HUES64 (cell line): ENCODE measurements around the gene WIZ.

Source experiments
- H3K27ac ChIP-seq: 2 replicates; pipeline ENCODE4 v1.7.0; 2013; ENCODE audit warnings: low read depth, low read length, inconsistent platforms
- H3K27me3 ChIP-seq: 2 replicates; pipeline ENCODE4 v1.6.1; 2013; ENCODE audit warnings: mild to moderate bottlenecking, low read length; ENCODE audit not compliant: insufficient read depth
- H3K36me3 ChIP-seq: 2 replicates; pipeline ENCODE4 v1.6.1; 2013; ENCODE audit warnings: mild to moderate bottlenecking, low read length; ENCODE audit not compliant: insufficient read depth
- H3K4me1 ChIP-seq: 2 replicates; pipeline ENCODE4 v1.6.1; 2013; ENCODE audit warnings: mild to moderate bottlenecking, low read length, moderate library complexity; ENCODE audit not compliant: insufficient read depth
- H3K4me3 ChIP-seq: 2 replicates; pipeline ENCODE4 v1.5.1; 2013; ENCODE audit warnings: mild to moderate bottlenecking, low read length, moderate library complexity
- H3K9ac ChIP-seq: 2 replicates; pipeline ENCODE4 v1.6.1; 2013; ENCODE audit warnings: mild to moderate bottlenecking, low read depth, low read length
- H3K9me3 ChIP-seq: 2 replicates; pipeline ENCODE4 v1.6.1; 2013; ENCODE audit warnings: low read depth, low read length; ENCODE audit not compliant: insufficient read depth
- WGBS: fragments of 150-250, 120-280 bp; methylation state at CpG from one replicate; pipeline ENCODE4 v1.1.7; 2013; ENCODE audit warnings: missing lambda C conversion rate; 5-methylcytosine and 5-hydroxymethylcytosine counted together

Gene WIZ

DNA sequence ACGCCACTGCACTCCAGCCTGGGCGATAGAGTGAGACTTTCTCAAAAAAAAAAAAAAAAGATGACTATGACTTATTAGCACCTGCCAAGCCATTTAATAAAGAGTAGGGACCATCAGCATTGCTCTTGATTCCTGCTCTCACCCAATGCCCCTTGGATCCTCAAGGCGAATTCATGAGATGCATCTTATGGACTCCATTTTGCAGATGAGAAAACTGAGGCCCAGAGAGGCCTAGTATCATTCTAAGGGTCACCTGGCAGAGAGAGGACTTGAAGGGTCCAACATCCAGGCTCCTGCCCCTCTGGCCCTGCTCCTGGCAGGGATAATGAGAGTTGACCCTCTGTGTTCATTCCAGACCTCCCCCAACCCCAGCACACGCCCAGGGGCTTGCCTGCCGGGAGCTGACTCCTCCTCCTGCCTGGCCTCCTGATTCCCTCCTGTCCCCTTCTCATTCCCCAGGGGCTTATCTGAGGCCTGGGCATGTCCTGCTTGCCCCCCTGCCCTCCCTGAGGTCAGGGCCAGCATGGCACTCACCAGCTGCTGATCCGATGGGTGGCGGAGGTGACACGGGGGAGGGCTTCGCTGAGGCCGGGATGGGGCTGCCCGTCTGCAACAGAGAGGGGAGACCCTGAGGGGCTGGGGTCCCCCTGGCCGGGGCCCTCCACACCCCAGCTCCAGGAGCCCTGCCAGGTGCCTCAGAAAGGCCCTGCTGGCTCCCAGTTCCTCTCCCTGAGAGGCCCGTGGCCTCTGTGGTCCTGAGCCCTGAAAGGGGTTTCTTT is 7.4 kb downstream of the WIZ start:
- Histone ChIP-seq H3K4me1 (no peaks in the 10 kb centered on the region), H3K27me3 (no peaks in the 10 kb centered on the region), H3K36me3 (no peaks in the 10 kb centered on the region), H3K4me3 (no peak overlapping the region), H3K9ac (no peak overlapping the region), H3K9me3 (no peaks in the 10 kb centered on the region), H3K27ac (no peak overlapping the region)
- WGBS: 87% methylated on average over 13 of the region's 13 CpGs

DNA sequence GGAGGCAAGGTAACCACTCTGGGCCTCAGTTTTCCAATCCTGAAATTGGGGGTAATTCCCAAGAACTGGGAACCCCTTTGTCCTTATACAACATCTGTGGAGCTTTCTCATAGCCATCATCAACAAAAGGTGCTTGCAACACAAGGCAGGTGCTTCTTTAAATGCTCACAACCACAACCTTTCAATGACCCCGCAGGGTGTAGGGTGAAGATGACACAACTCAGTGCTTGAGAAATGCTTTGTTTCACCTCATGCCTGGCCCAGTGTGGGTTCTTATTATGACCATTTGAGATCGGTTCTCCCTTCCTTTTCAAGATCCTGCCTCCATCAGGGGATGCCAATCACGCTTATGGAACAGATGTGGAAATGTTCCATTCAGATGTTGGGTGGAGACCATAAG is 8.4 kb downstream of the WIZ start:
- no peak overlapping the region for H3K27ac ChIP-seq
- no peaks in the 10 kb centered on the region for H3K4me1 ChIP-seq
- H3K9me3 ChIP-seq: no peaks in the 10 kb centered on the region
- 94% methylated on average over 3 of the region's 3 CpGs for WGBS
- H3K9ac ChIP-seq: no peak overlapping the region
- H3K4me3 ChIP-seq: no peak overlapping the region
- H3K27me3 ChIP-seq: no peaks in the 10 kb centered on the region
- H3K36me3 ChIP-seq: no peaks in the 10 kb centered on the region

DNA sequence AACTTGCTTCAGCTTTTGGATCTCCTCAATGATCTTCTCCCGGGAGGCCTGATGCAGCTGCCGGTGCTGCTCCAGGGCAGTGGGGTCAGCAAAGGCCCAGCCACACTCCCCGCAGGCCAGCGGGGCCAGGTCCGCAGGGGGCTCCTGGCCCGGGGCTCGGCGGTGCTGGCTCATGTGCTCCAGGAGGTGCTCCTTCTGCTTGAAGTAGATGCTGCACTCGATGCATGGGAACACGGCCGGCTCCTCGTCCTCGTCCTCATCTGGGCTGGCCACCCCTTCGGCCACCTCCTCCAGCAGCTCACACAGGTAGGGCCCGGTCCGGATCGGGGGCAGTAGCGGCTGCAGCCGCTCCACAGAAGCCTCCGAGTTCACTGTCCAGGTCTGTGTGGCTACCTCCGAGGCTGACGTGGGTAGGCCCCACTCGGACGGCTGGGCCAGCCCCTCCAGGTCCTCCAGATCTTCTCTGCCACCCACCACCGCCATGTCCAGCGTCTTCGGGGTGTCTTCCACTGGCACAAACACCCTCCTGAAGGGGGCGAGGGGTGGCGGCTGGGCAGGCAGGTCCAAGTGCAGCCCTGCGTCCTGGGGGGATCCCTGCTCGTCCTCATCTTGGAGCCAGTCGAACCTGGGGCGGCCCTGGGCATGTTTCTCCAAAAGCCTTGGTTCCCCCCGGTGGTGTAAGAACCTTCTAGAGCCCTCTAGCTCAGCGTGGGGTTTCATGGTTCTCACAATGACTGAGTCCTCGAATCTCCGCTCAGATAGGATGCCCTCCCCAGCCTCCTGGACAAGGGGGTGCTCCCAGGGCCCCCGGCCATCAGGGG is 9.7 kb downstream of the WIZ start:
- WGBS: 93% methylated on average over 38 of the region's 38 CpGs
- Histone ChIP-seq H3K4me3 (no peak overlapping the region), H3K36me3 (no peaks in the 10 kb centered on the region), H3K27ac (no peak overlapping the region), H3K27me3 (no peaks in the 10 kb centered on the region), H3K4me1 (no peaks in the 10 kb centered on the region), H3K9ac (no peak overlapping the region), H3K9me3 (no peaks in the 10 kb centered on the region)

DNA sequence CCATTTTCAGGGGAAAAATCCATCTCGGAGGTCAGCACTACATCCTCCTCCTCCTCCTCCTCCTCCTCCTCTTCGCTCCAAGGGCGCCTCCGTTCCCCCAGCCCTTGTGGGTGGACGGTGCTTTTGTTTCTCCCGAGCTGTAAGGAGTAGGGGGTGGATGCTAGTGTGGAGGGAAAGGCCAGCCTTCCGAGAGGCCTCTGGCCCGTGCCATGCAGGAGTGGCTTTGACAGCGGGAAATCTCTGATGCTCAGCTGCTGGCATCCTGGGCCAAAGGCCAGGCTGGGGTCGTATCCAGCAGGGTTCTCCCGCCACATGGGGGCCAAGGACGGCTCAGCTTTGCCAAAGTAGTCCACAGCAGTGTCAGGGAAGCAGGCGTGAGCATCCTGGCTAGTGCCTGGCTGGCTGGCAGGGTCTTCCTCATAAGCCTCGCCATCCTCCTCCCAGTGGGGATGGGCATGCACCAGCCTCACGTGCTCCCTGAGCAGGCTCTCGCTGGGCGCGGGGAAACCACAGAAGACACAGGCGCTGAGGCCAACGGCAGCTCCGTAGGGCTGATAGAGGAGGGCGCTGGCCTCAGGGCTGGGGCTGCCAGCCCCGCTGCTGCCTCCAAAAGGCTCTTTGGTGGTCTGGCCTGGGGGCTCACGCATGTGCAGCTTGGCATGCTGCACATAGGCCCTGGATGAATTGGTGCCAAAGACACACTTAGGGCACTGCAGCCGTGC is 10.5 kb downstream of the WIZ start:
- H3K4me3 ChIP-seq: no peak overlapping the region
- no peaks in the 10 kb centered on the region for H3K4me1 ChIP-seq
- no peaks in the 10 kb centered on the region for H3K36me3 ChIP-seq
- H3K9ac ChIP-seq: no peak overlapping the region
- no peak overlapping the region for H3K27ac ChIP-seq
- WGBS: 91% methylated on average over 25 of the region's 25 CpGs
- no peaks in the 10 kb centered on the region for H3K27me3 ChIP-seq
- H3K9me3 ChIP-seq: no peaks in the 10 kb centered on the region

DNA sequence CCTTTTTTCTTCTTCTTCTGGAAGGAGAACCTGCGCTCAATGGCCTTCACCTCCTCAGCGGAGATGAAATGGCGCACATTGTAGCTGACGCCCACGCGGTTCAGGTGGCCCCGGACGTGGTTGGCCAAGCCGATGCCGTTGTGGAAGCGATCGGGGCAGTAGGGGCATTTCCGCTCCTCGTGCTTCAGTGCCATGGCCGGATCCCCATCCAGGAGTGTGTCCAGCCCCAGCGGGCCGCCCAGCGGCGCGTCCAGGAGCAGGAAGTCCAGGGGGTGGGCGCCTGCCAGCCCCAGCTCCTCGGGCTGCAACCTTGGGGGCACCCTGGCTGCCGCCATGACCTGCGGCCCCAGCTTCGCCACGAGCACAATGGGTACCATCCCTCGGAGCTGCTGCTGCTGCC is 11.2 kb downstream of the WIZ start:
- H3K36me3 ChIP-seq: no peaks in the 10 kb centered on the region
- no peaks in the 10 kb centered on the region for H3K9me3 ChIP-seq
- no peak overlapping the region for H3K4me3 ChIP-seq
- H3K27ac ChIP-seq: no peak overlapping the region
- 93% methylated on average over 27 of the region's 27 CpGs for WGBS
- H3K9ac ChIP-seq: no peak overlapping the region
- H3K27me3 ChIP-seq: no peaks in the 10 kb centered on the region
- no peaks in the 10 kb centered on the region for H3K4me1 ChIP-seq

DNA sequence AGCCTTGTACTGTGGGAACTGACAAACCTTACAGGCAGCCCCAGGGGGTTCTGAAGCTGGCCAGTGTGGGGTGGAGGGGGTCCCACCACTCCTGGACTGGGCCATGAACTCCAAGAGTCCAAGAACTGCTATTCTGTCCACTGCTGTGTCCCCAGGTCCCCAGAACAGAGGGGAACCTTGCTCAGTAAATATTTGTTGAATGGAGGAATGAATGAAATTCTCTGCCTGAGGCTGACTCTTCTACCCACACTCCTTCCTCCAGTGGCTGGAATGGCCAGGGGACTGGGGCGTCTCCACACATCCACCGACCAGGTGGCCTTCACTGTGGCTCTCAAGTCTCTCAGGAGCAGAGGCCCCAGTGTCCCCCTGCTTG is 11.6 kb downstream of the WIZ start:
- no peak overlapping the region for H3K27ac ChIP-seq
- 95% methylated on average over 2 of the region's 2 CpGs for WGBS
- H3K4me1 ChIP-seq: peaks cover 3% of the 10 kb centered on the region; the same call in 1 of the 2 replicates
- no peaks in the 10 kb centered on the region for H3K36me3 ChIP-seq
- no peak overlapping the region for H3K4me3 ChIP-seq
- no peaks in the 10 kb centered on the region for H3K9me3 ChIP-seq
- H3K9ac ChIP-seq: no peak overlapping the region
- no peaks in the 10 kb centered on the region for H3K27me3 ChIP-seq

DNA sequence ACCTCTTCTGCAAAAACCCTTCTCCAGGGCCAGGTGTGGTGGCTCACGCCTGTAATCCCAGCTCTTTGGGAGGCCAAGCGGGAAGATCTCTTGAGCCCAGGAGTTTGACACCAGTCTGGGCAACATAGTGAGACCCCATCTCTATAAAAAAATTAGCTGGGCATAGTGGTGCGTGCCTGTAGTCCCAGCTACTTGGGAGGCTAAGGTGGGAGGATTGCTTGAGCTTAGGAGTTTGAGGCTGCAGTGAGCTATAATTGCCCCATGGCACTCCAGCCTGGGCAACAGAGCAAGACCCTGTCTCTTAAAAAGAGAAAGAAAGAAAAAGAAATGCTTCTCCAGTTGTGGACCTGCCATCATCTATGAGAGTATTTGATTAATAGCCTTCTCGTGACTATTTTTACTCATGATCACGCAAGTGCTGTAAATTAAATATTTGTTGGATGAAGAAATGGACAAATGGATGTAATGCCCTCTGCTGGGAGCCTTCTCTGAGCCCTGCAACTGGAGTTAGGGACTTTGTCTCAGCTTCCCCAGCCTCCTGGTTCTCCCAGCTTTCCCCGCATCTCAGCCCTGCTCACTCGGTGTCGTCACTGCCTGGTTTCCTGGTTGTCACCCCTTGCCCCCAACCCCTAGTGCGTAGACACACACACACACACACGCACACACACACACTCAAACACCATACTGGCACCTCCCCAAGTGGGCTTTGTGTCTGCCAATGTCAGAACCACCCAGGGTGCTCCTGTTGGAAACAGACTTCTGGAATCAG is 12.2 kb downstream of the WIZ start:
- Histone ChIP-seq H3K27me3 (no peaks in the 10 kb centered on the region), H3K36me3 (no peaks in the 10 kb centered on the region), H3K4me1 (peaks cover 3% of the 10 kb centered on the region; the same call in 1 of the 2 replicates), H3K4me3 (no peak overlapping the region), H3K9me3 (no peaks in the 10 kb centered on the region), H3K9ac (no peak overlapping the region), H3K27ac (no peak overlapping the region)
- 88% methylated on average over 10 of the region's 10 CpGs for WGBS

DNA sequence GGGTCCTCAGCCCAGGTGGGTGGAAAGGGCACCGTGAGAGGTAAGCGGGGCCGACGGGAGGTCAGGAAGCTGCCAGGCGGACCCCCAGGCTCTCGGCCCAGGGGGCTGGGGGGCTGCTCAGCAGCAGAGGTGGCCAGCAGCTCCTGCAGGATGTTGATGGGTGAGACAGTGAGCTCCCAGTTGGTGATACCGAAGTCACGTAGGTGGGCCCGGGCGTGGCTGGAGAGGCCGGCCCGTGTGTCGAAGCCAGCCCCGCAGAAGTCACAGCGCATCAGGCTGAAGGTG is 13.0 kb downstream of the WIZ start:
- 86% methylated on average over 15 of the region's 15 CpGs for WGBS
- Histone ChIP-seq H3K4me1 (peaks cover 3% of the 10 kb centered on the region; the same call in 1 of the 2 replicates), H3K9me3 (no peaks in the 10 kb centered on the region), H3K4me3 (no peak overlapping the region), H3K36me3 (no peaks in the 10 kb centered on the region), H3K27me3 (no peaks in the 10 kb centered on the region), H3K9ac (no peak overlapping the region), H3K27ac (no peak overlapping the region)

DNA sequence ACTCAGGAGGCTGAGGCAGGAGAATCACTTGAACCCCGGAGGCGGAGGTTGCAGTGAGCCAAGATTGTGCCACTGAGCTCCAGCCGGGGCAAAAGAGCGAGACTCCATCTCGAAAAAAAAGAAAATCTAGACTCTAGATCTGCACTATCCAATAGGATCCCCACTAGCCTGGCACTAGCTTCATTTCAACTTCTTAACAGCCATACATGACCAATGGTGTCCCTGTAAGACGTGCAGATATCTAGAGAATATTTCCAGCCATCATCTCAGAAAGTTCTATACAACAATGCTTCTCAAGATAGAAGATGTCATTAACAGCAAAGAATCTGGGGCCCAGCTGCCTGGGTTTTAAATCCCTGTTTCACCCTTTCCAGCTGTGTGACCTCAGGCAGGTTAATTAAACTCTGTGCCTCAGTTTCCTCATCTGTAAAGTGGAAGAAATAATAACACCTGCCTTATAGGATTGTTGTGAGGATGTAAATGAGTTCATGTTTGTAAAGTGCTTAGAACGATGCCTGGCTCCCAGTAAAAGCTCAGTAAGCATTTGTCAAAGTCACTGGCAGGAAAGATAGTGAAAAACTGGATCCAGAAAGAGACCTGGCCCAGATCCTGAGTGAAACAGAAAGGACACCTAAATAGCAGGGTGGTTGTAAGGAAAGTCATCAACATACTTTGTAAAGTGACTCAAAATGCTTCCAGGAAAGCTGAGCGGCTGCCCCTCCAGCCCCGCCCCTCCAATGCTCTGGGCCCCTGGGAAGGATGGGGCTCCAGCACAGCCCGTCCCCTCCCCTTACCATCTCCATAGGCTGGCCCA is 13.5 kb downstream of the WIZ start:
- Histone ChIP-seq H3K4me3 (no peak overlapping the region), H3K9me3 (no peaks in the 10 kb centered on the region), H3K4me1 (peaks cover 8% of the 10 kb centered on the region; the same call in 1 of the 2 replicates)

DNA sequence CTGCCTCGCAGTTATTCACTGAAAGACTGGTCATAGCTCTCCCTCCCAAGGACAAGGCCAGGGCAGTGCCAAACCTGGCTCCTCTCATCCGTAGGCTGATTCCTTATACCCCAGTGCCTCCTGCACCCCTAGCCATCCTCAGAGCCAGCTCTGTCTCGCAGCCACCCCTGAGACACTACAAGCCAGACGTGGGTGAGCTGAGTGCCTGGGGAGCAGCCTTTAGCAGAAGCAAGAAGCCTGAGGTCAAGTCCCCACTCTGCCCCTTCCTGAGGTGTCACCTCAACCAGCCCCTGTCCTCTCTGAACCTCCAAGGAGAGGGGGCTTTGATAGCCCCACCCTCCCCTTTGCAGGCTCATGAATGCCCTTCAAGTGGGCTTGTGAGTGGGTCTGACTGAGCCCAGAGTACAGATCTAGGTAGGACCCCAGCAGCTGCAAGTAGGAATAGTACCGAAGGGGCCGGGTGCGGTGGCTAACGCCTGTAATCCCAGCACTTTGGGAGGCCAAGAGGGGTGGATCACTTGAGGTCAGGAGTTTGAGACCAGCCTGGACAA is 16.2 kb downstream of the WIZ start:
- Histone ChIP-seq H3K36me3 (no peaks in the 10 kb centered on the region), H3K27ac (no peak overlapping the region), H3K4me3 (peak overlapping the region; percentile 96), H3K9ac (no peak overlapping the region; the same call in 1 of the 2 replicates), H3K9me3 (no peaks in the 10 kb centered on the region), H3K27me3 (no peaks in the 10 kb centered on the region), H3K4me1 (peaks cover 10% of the 10 kb centered on the region; the same call in 1 of the 2 replicates)
- WGBS: 66% methylated on average over 8 of the region's 8 CpGs

More for the DNA sequence above, 13.5 kb downstream of the WIZ start:
- Histone ChIP-seq H3K27me3 (no peaks in the 10 kb centered on the region), H3K36me3 (no peaks in the 10 kb centered on the region), H3K27ac (no peak overlapping the region), H3K9ac (no peak overlapping the region)
- 83% methylated on average over 9 of the region's 10 CpGs for WGBS
